A549 (cell line): ENCODE data around the gene AMIGO2. TPM values are rescaled to one million over a fixed set of nuclear protein-coding genes. Genes with fewer than 3 reads are reported as not detected.
"Not testable (repeated sequence)": the region's sequence is repeated elsewhere in the genome, so short reads cannot be mapped to it uniquely, and the experiment has no call there.

Source experiments
- ATAC-seq, 2 experiments: fragments of 200-7000 bp in 1 of 2; fragments of >200 bp in 1 of 2; cut with Nextera tagmentation in 1 of 2; cut with Tn5 transposase in 1 of 2; 3 replicates each; pipeline versions ENCODE4 v1.8.0 to v1.9.1; 2018 to 2020; ENCODE audit warnings: mild to moderate bottlenecking in 1 of 2, moderate library complexity in 1 of 2
- CTCF ChIA-PET: fragments of 300-600 bp; sonication (Branson Sonifier 250); formaldehyde crosslinking; extraction: SDS; loops from one replicate; lab custom pipeline; 2021; ENCODE audit warnings: antibody characterized with exemption, inconsistent platforms; lab: Yijun Ruan, JAX
- POLR2A ChIA-PET: fragments of 350-600 bp; formaldehyde crosslinking; extraction: SDS; loops from one replicate; lab custom pipeline; 2021; ENCODE audit warnings: antibody characterized with exemption, inconsistent platforms; lab: Yijun Ruan, JAX
- DNase-seq, 2 experiments: peaks; one replicate each; pipeline versions ENCODE4 v3.0.0 to v3.0.0-alpha.2; 2011 to 2016; ENCODE audit warnings: low read depth in 1 of 2, low spot score in 1 of 2
- FAIRE-seq: peaks from 2 replicates; lab custom pipeline; 2011; peaks lifted over from hg19 to GRCh38; lab: Jason Lieb, UNC
- H3K27ac ChIP-seq, 2 experiments: fragments of >200 bp; sonication (Bioruptor Twin); formaldehyde crosslinking; 3 replicates each; pipeline ENCODE4 v1.5.1; 2016 to 2017
- H3K4me1 ChIP-seq: fragments of >200 bp; sonication (Bioruptor Twin); formaldehyde crosslinking; 3 replicates; pipeline ENCODE4 v1.6.1; 2016
- H3K4me2 ChIP-seq: fragments of >200 bp; sonication (Bioruptor Twin); formaldehyde crosslinking; 3 replicates; pipeline ENCODE4 v1.6.1; 2016
- H3K4me3 ChIP-seq: fragments of >200 bp; sonication (Bioruptor Twin); formaldehyde crosslinking; 3 replicates; pipeline ENCODE4 v1.5.1; 2016
- H3K9me3 ChIP-seq: fragments of >200 bp; sonication (Bioruptor Twin); formaldehyde crosslinking; 3 replicates; pipeline ENCODE4 v1.6.1; 2016
- CBX2 ChIP-seq: fragments of 200-600 bp; sonication (generic); IDR thresholded peaks from 2 replicates; pipeline ENCODE4 v1.6.1; 2016; ENCODE audit warnings: low read depth, mild to moderate bottlenecking, borderline replicate concordance
- CHD2 ChIP-seq: fragments of 150-350 bp; IDR thresholded peaks from 2 replicates; pipeline ENCODE4 v1.6.1; 2014; ENCODE audit warnings: low read length; ENCODE audit not compliant: partially characterized antibody
- CTCF ChIP-seq: fragments of >200 bp; sonication (Bioruptor Twin); formaldehyde crosslinking; IDR thresholded peaks from 3 replicates; pipeline ENCODE4 v1.5.1; 2016
- FOSB ChIP-seq: fragments of 250-450 bp; sonication (Bioruptor Pico); IDR thresholded peaks from 2 replicates; pipeline ENCODE4 v1.5.0; 2020; ENCODE audit warnings: mild to moderate bottlenecking, moderate library complexity
- FOSL2 ChIP-seq, 2 experiments: fragments of 450-650 bp in 1 of 2; fragments of >200 bp in 1 of 2; sonication (Bioruptor Twin) in 1 of 2; formaldehyde crosslinking; IDR thresholded peaks; 2 replicates each; pipeline versions ENCODE4 v1.5.0 to v1.6.1; 2016 to 2020; ENCODE audit warnings: mild to moderate bottlenecking in 1 of 2, moderate library complexity in 1 of 2
- HEYL ChIP-seq: fragments of 250-450 bp; sonication (Bioruptor Pico); IDR thresholded peaks from 2 replicates; pipeline ENCODE4 v1.8.0; 2021; ENCODE audit warnings: mild to moderate bottlenecking, moderate library complexity
- JUN ChIP-seq, 2 experiments: fragments of >200 bp; sonication (Bioruptor Twin); formaldehyde crosslinking; IDR thresholded peaks; 2 replicates in 1 of 2; 3 replicates in 1 of 2; pipeline ENCODE4 v1.6.1; 2016 to 2017
- KDM5A ChIP-seq: fragments of 200-600 bp; sonication (generic); IDR thresholded peaks from 2 replicates; pipeline ENCODE4 v1.6.1; 2016; ENCODE audit warnings: antibody characterized with exemption, mild to moderate bottlenecking
- MAFK ChIP-seq: fragments of 450-650 bp; IDR thresholded peaks from 2 replicates; pipeline ENCODE4 v1.6.1; 2014; ENCODE audit not compliant: partially characterized antibody
- MAX ChIP-seq: IDR thresholded peaks from 2 replicates; pipeline ENCODE4 v1.6.1; 2012
- RNF2 ChIP-seq: fragments of 200-600 bp; sonication (generic); IDR thresholded peaks from 2 replicates; pipeline ENCODE4 v1.6.1; 2016; ENCODE audit warnings: low read depth, mild to moderate bottlenecking, antibody characterized with exemption, moderate library complexity, borderline replicate concordance
- SMC3 ChIP-seq: fragments of >200 bp; sonication (Bioruptor Twin); formaldehyde crosslinking; IDR thresholded peaks from 3 replicates; pipeline ENCODE4 v1.6.1; 2018; ENCODE audit warnings: inconsistent platforms
- SREBF2 ChIP-seq: fragments of 450-650 bp; IDR thresholded peaks from 2 replicates; pipeline ENCODE4 v1.6.1; 2014; ENCODE audit warnings: mild to moderate bottlenecking, moderate library complexity
- ZFP36 ChIP-seq: fragments of 450-650 bp; IDR thresholded peaks from 2 replicates; pipeline ENCODE4 v1.6.1; 2014; ENCODE audit warnings: borderline replicate concordance; ENCODE audit not compliant: partially characterized antibody
- ZNF302 ChIP-seq: fragments of 250-450 bp; sonication (Bioruptor Pico); IDR thresholded peaks from 2 replicates; pipeline ENCODE4 v1.9.0; 2021; ENCODE audit warnings: inconsistent platforms, mild to moderate bottlenecking, moderate library complexity
- WGBS: methylation state at CpG from one replicate; pipeline ENCODE4 v1.1.6; 2017; ENCODE audit errors: missing lambda C conversion rate; 5-methylcytosine and 5-hydroxymethylcytosine counted together
- polyA plus RNA-seq, 4 experiments: library from polyadenylated mRNA; depleted of rRNA in 3 of 4; stranded (reverse); fragments of >200 nt; fragmentation: RNase III in 1 of 4; extraction: RNeasy Plus Mini Kit Qiagen cat#74134 plus additional on column Dnase treatment in 1 of 4; gene quantifications; 2 replicates in 3 of 4; 3 replicates in 1 of 4; pipeline ENCODE4 v1.2.3, GENCODE V29; 2011 to 2017
- TF ChIP-seq, protein P1 (sequence below): fragments of 150-350 bp; IDR thresholded peaks from 2 replicates; pipeline ENCODE4 v1.6.1; 2014; ENCODE audit warnings: low read depth, mild to moderate bottlenecking, low read length

The AMIGO2 gene
- polyA plus RNA-seq, 2 of the 4 experiments (the other 2 are of a cell fraction) = 288 to 636 TPM

- Histone ChIP-seq H3K4me2 (no peak overlapping the region), H3K4me3 (no peak overlapping the region), H3K9me3 (0 out of 3 replicates have a peak, but pooled peaks cover 2% of the 10 kb centered on the region), H3K4me1 (peaks cover 32% of the 10 kb centered on the region), H3K27ac (no peak overlapping the region)
- POLR2A ChIA-PET = no interaction called here
- TF ChIP-seq KDM5A (no peak), CTCF (no peak), CBX2 (no peak), CHD2 (no peak), FOSL2 (IDR thresholded peaks at IDR 0.05) (no peak), FOSL2 (CRISPR knock-in tag; IDR thresholded peaks at IDR 0.05) (no peak), FOSB (no peak), HEYL (CRISPR knock-in tag) (no peak), RNF2 (no peak), ZFP36 (no peak), JUN (IDR thresholded peaks at IDR 0.05) (no peak), MAX (no peak), SREBF2 (no peak), ZNF302 (no peak), MAFK (no peak), SMC3 (no peak)
- TF ChIP-seq, protein P1, sequence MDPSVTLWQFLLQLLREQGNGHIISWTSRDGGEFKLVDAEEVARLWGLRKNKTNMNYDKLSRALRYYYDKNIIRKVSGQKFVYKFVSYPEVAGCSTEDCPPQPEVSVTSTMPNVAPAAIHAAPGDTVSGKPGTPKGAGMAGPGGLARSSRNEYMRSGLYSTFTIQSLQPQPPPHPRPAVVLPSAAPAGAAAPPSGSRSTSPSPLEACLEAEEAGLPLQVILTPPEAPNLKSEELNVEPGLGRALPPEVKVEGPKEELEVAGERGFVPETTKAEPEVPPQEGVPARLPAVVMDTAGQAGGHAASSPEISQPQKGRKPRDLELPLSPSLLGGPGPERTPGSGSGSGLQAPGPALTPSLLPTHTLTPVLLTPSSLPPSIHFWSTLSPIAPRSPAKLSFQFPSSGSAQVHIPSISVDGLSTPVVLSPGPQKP = no peak
- no peak for FAIRE-seq
- CTCF ChIA-PET = interaction anchor here (1.0 to 3.4 kb wide), 3 partner anchors 13 to 33 kb away, joined by 3 to 14 read pairs (median 7); partner anchors contain the start of genes AMIGO2 and PCED1B
- 89% methylated on average over 1 of the region's 1 CpG for WGBS
- no peak for DNase-seq
- ATAC-seq = no peak
Measured at GRCh38 chr12:47065546-47065945, 14.2 kb downstream of the AMIGO2 start.

- POLR2A ChIA-PET = not testable (repeated sequence)
- 61% methylated on average over 2 of the region's 2 CpGs for WGBS
Measured at GRCh38 chr12:47058640-47059039, 21.1 kb downstream of the AMIGO2 start.

GRCh38 chr12:47056944-47057343 lies 22.8 kb downstream of the AMIGO2 start:
- DNase-seq, POLR2A ChIA-PET: not testable (repeated sequence)

More at GRCh38 chr12:47058640-47059039, 21.1 kb downstream of the AMIGO2 start:
- H3K4me2 ChIP-seq, H3K9me3 ChIP-seq, H3K27ac ChIP-seq, H3K4me3 ChIP-seq, DNase-seq, FAIRE-seq, ATAC-seq, H3K4me1 ChIP-seq: not testable (repeated sequence)
- CTCF ChIA-PET = interaction anchor here (1.8 kb wide), 1 partner anchor 12 kb away, joined by 6 read pairs; no protein-coding TSS in a partner anchor

GRCh38 chr12:47055856-47056255 lies 23.9 kb downstream of the AMIGO2 start:
- DNase-seq, ATAC-seq, POLR2A ChIA-PET, H3K4me1 ChIP-seq, H3K4me2 ChIP-seq, H3K4me3 ChIP-seq, H3K27ac ChIP-seq, H3K9me3 ChIP-seq, FAIRE-seq: not testable (repeated sequence)
- CTCF ChIA-PET = interaction anchor here (0.6 to 1.2 kb wide), 3 partner anchors 16 to 184 kb away, joined by 3 read pairs; no protein-coding TSS in a partner anchor
- 70% methylated on average over 3 of the region's 3 CpGs for WGBS

More at GRCh38 chr12:47056944-47057343, 22.8 kb downstream of the AMIGO2 start:
- H3K4me3 ChIP-seq, ATAC-seq, H3K4me2 ChIP-seq, FAIRE-seq, H3K4me1 ChIP-seq, H3K27ac ChIP-seq, H3K9me3 ChIP-seq: not testable (repeated sequence)
- CTCF ChIA-PET = interaction anchor here (0.6 to 1.0 kb wide), 2 partner anchors 592 to 629 kb away, joined by 3 read pairs; no protein-coding TSS in a partner anchor
- 64% methylated on average over 12 of the region's 12 CpGs for WGBS
